GM21526 (cell line): ENCODE data around the gene MFGE8.
"Not testable (repeated sequence)": the region's sequence is repeated elsewhere in the genome, so short reads cannot be mapped to it uniquely, and the experiment has no call there.

Experiments used
- ATAC-seq: cut with Tn5 transposase; IDR thresholded peaks from one replicate; pipeline ENCODE4 v1.9.1; 2021; ENCODE audit warnings: moderate library complexity; ENCODE audit not compliant: unreplicated experiment, low FRiP score

The MFGE8 gene

GRCh38 chr15:88913017-88913849 is at the start of gene MFGE8:
MFGE8 (minus strand) TSS chr15:88913379; CDS start chr15:88913319, 60 bp downstream.
- ATAC-seq, result peak; percentile 75

- no peak for ATAC-seq
Measured at GRCh38 chr15:88959445-88959844, 46.3 kb upstream of the MFGE8 start.

- ATAC-seq, result no peak
Measured at GRCh38 chr15:88956906-88957305, 43.7 kb upstream of the MFGE8 start.

DNA sequence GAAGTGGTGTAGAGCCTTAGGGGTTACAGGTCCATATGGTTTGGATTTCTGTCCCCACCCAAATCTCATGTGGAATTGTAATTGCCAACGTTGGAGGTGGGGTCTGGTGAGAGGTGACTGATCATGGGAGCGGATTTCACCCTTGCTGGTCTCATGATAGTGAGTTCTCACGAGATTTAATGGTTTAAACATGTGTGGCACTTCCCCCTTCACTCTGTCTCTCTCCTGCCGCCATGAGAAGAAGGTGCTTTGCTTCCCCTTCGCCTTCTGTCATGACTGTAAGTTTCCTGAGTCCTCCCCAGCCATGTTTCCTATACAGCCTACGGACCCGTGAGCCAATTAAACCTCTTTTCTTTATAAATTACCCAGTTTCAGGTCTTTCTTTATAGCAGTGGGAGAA is 43.1 kb upstream of the MFGE8 start:
- ATAC-seq, result no peak

DNA sequence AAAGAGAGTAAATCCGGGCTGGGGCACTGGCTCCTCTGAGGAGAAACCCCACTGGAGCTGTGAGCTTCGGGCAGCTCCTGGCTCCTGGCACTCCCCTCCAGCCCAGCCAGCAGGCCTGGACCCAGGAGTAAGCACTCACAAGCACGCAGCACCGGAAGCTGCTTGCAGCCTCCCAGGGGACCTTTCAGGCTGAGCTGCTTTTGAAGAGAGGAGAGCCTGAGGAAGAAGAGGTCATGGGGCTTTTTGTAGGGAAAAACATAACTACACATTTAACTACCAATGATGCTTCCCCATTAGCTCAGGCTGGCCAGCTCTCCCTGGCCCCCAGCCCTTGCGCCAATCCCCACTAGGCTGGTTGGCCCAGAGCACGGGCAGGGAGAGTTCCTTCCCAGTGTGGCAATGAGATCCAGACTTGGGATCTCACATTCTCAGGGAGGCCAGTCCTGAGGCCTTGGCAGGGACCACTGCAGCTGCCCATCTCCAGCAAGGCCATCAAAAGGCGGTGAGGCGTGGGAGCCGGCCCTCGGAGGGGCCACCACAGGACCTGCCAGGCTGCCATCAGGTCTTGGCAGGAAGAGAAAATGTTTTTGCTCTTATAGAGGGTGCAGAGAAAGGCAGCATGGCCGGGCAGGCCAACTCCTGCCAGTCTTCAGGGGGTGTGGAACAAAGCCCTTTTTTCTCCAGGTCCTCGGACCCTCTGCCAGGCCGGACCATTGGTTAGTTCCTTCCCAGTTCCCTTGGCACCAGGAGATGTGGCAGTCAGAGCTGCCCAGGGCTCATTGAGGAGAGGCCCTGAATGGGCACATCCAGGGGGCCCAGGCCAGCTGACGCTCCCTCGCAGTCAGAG is 41.5 kb upstream of the MFGE8 start:
- ATAC-seq, result no peak

DNA sequence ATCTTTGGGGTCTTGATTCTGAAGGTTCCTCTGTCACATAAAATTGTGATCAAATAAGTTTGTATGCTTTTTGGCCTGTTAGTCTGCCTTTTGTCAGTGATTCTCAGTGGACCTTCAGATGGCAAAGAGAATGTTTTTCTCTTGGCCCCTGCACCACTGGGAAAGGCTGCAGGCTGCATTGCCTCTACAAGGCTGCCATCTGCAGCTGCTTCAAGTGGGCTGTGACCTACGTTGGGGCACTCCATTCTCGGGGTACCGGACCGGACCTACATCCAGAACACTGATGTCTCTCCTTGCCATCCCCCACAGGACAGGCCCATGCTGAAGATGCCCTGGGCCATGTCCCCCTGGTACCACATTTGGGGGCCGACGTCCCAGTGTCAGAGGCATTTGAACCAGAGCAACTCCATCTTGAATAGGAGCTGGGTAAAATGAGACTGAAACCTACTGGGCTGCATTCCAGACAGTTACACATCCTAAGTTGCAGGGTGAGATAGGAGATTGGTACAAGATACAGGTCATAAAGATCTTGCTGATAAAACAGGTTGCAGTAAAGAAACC is 37.5 kb upstream of the MFGE8 start:
- ATAC-seq, result no peak

- ATAC-seq, result peak; percentile 83
Measured at GRCh38 chr15:88949734-88950400, 36.7 kb upstream of the MFGE8 start.

DNA sequence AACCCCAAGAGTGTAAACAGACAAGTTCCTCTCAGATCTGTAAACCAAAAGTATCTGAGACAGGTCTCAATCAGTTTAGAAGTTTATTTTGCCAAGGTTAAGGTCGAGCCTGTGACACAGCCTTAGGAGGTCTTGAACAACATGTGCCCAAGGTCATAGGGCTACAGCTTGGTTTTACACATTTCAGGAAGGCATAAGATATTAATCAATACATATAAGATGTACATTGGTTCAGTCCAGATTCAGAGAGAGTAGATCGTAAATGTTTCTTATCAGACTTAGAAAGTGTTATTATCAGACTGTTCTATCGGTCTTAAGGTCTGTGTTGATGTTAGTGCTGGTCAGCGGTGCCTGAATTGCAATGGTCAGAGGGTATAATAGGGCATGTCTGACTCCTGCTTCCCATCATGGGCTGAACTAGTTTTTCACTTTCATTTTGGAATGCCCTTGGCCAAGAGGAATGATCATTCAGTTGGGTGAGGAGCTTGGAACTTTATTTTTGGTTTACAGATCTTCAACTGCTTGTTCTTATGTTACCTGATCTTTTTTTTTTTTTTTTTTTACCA is 27.0 kb upstream of the MFGE8 start:
- ATAC-seq, result no peak

GRCh38 chr15:88939486-88939806 is 26.3 kb upstream of the MFGE8 start:
- ATAC-seq, result no peak

GRCh38 chr15:88938802-88939485 is 25.8 kb upstream of the MFGE8 start:
- no peak for ATAC-seq

DNA sequence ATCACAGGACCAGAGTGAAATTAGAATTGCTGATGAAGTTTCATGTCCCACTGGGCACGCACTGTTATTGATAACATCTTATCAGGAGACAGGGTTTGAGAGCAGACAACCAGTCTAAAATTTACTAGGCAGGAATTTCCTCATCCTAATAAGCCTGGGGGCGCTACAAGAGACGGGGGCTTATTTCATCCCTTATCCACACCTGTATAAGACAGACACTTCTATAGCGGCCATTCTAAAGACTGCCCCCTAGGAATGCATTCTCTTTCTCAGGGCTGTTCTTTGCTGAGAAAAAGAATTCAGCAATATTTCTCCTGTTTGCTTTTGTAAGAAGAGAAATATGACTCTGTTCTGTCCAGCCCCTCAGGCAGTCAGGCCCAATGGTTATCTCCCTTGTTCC is 21.3 kb upstream of the MFGE8 start:
- ATAC-seq, result not testable (repeated sequence)

DNA sequence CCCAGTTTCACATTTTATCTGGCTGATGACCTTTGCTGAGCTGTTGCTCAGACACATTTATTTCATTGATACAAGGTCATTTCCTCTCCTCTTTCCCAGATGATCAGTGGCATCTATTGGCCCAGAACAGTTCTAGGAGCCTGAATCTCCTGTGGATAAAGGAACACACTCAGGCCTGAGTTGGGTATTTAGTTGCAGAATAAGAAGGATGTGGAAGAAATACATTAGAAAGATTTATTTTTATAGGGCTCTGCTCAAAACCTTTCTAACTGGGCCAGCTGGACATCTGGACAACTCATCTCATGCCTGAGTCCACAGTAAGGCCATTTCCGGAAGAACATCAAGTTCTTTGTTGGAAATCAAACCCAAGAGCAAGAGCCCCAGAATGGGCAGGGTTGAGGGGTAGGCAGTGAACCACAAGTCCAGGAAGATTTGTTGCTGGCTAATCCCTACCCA is 19.7 kb upstream of the MFGE8 start:
- no peak for ATAC-seq

- no peak for ATAC-seq
Measured at GRCh38 chr15:88932271-88932874, 19.2 kb upstream of the MFGE8 start.

- no peak for ATAC-seq
Measured at GRCh38 chr15:88930579-88930978, 17.4 kb upstream of the MFGE8 start.

GRCh38 chr15:88929358-88930098 is 16.3 kb upstream of the MFGE8 start:
- ATAC-seq, result not testable (repeated sequence)

GRCh38 chr15:88928192-88928591 is 15.0 kb upstream of the MFGE8 start:
- not testable (repeated sequence) for ATAC-seq

DNA sequence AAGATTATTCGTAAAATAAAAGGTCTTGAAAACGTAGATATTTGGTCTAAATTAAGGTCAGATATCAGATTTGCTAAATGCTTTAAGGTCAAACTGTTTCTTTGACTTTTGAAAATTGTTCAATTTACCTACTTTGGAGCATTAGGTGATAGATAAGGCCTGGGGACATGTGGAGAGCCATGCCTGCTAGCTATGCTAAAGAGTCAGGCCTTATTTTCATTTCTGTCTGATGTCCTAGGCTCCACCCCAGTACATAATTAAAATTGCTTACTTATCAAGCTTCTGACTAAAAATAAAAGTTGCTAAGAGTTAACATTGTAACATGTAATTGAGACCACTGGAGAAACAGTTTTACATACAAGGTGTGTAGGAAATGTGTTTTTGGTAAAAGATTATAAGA is 12.5 kb upstream of the MFGE8 start:
- not testable (repeated sequence) for ATAC-seq

- ATAC-seq, result peak; percentile 79
Measured at GRCh38 chr15:88920892-88921435, 7.8 kb upstream of the MFGE8 start.
